ENCODE measurements around the gene RASSF5. TPM values are rescaled to one million over a fixed set of nuclear protein-coding genes. Genes with fewer than 3 reads are reported as not detected.

The RASSF5 gene
- total and polyA plus RNA-seq, 2 of the 13 experiments (the other 11 are each of a cell fraction or from before 2014, with no cell fraction given), result 0.18 to 0.40 TPM

DNA sequence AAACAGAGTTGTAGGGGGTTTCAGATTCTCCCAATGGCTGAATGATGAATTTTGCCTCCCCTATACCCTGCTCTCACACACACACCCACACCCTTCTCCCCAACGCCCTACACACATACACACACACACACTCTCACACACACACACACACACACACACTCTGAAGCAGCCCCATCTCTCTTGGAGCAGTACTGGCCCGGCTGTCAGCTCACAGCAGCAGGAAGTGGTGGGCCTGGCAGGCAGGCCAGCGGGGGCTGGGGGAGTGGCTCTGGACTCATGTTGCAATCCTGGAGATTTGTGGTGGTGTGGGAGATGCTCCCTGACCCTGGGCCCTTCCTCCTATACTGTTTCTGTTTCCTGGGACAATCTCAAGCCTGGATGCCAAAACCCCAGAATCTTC lies 34.9 kb upstream of the RASSF5 start (continued):
- TF ChIP-seq, protein P1, sequence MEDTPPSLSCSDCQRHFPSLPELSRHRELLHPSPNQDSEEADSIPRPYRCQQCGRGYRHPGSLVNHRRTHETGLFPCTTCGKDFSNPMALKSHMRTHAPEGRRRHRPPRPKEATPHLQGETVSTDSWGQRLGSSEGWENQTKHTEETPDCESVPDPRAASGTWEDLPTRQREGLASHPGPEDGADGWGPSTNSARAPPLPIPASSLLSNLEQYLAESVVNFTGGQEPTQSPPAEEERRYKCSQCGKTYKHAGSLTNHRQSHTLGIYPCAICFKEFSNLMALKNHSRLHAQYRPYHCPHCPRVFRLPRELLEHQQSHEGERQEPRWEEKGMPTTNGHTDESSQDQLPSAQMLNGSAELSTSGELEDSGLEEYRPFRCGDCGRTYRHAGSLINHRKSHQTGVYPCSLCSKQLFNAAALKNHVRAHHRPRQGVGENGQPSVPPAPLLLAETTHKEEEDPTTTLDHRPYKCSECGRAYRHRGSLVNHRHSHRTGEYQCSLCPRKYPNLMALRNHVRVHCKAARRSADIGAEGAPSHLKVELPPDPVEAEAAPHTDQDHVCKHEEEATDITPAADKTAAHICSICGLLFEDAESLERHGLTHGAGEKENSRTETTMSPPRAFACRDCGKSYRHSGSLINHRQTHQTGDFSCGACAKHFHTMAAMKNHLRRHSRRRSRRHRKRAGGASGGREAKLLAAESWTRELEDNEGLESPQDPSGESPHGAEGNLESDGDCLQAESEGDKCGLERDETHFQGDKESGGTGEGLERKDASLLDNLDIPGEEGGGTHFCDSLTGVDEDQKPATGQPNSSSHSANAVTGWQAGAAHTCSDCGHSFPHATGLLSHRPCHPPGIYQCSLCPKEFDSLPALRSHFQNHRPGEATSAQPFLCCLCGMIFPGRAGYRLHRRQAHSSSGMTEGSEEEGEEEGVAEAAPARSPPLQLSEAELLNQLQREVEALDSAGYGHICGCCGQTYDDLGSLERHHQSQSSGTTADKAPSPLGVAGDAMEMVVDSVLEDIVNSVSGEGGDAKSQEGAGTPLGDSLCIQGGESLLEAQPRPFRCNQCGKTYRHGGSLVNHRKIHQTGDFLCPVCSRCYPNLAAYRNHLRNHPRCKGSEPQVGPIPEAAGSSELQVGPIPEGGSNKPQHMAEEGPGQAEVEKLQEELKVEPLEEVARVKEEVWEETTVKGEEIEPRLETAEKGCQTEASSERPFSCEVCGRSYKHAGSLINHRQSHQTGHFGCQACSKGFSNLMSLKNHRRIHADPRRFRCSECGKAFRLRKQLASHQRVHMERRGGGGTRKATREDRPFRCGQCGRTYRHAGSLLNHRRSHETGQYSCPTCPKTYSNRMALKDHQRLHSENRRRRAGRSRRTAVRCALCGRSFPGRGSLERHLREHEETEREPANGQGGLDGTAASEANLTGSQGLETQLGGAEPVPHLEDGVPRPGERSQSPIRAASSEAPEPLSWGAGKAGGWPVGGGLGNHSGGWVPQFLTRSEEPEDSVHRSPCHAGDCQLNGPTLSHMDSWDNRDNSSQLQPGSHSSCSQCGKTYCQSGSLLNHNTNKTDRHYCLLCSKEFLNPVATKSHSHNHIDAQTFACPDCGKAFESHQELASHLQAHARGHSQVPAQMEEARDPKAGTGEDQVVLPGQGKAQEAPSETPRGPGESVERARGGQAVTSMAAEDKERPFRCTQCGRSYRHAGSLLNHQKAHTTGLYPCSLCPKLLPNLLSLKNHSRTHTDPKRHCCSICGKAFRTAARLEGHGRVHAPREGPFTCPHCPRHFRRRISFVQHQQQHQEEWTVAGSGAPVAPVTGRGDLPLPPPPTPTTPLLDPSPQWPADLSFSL (CRISPR knock-in tag; IDR thresholded peaks at IDR 0.05), result 0 out of 2 replicates have a peak, but pooled peaks have one; percentile 49
- TF ChIP-seq, protein P2, sequence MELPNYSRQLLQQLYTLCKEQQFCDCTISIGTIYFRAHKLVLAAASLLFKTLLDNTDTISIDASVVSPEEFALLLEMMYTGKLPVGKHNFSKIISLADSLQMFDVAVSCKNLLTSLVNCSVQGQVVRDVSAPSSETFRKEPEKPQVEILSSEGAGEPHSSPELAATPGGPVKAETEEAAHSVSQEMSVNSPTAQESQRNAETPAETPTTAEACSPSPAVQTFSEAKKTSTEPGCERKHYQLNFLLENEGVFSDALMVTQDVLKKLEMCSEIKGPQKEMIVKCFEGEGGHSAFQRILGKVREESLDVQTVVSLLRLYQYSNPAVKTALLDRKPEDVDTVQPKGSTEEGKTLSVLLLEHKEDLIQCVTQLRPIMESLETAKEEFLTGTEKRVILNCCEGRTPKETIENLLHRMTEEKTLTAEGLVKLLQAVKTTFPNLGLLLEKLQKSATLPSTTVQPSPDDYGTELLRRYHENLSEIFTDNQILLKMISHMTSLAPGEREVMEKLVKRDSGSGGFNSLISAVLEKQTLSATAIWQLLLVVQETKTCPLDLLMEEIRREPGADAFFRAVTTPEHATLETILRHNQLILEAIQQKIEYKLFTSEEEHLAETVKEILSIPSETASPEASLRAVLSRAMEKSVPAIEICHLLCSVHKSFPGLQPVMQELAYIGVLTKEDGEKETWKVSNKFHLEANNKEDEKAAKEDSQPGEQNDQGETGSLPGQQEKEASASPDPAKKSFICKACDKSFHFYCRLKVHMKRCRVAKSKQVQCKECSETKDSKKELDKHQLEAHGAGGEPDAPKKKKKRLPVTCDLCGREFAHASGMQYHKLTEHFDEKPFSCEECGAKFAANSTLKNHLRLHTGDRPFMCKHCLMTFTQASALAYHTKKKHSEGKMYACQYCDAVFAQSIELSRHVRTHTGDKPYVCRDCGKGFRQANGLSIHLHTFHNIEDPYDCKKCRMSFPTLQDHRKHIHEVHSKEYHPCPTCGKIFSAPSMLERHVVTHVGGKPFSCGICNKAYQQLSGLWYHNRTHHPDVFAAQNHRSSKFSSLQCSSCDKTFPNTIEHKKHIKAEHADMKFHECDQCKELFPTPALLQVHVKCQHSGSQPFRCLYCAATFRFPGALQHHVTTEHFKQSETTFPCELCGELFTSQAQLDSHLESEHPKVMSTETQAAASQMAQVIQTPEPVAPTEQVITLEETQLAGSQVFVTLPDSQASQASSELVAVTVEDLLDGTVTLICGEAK (IDR thresholded peaks at IDR 0.05), result no peak
- TF ChIP-seq, protein P2 (CRISPR knock-in tag; IDR thresholded peaks at IDR 0.05), result no peak
- TF ChIP-seq, protein P3, sequence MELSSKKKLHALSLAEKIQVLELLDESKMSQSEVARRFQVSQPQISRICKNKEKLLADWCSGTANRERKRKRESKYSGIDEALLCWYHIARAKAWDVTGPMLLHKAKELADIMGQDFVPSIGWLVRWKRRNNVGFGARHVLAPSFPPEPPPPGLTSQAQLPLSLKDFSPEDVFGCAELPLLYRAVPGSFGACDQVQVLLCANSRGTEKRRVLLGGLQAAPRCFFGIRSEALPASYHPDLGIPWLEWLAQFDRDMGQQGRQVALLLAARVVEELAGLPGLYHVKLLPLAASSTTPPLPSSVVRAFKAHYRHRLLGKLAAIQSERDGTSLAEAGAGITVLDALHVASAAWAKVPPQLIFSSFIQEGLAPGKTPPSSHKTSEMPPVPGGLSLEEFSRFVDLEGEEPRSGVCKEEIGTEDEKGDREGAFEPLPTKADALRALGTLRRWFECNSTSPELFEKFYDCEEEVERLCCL (CRISPR knock-in tag; IDR thresholded peaks at IDR 0.05; ENCODE audit: borderline replicate concordance), result no peak
- TF ChIP-seq SP5 (CRISPR knock-in tag; IDR thresholded peaks at IDR 0.05; ENCODE audit: borderline replicate concordance, low read depth) (0 out of 2 replicates have a peak, but pooled peaks have one; percentile 26), ZNF782 (CRISPR knock-in tag; IDR thresholded peaks at IDR 0.05; ENCODE audit: borderline replicate concordance) (no peak), HNF4G (IDR thresholded peaks at IDR 0.05; ENCODE audit: borderline replicate concordance, low read depth, low read length) (no peak), HNF4G (CRISPR knock-in tag; IDR thresholded peaks at IDR 0.05; ENCODE audit: borderline replicate concordance, low read depth) (no peak)
- TF ChIP-seq, protein P4, sequence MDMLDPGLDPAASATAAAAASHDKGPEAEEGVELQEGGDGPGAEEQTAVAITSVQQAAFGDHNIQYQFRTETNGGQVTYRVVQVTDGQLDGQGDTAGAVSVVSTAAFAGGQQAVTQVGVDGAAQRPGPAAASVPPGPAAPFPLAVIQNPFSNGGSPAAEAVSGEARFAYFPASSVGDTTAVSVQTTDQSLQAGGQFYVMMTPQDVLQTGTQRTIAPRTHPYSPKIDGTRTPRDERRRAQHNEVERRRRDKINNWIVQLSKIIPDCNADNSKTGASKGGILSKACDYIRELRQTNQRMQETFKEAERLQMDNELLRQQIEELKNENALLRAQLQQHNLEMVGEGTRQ (IDR thresholded peaks at IDR 0.05; ENCODE audit: low read depth, low read length), result no peak
- TF ChIP-seq, protein P4 (CRISPR knock-in tag; IDR thresholded peaks at IDR 0.05; ENCODE audit: borderline replicate concordance), result no peak
